ENCODE measurements around the gene VAV1.

DNA sequence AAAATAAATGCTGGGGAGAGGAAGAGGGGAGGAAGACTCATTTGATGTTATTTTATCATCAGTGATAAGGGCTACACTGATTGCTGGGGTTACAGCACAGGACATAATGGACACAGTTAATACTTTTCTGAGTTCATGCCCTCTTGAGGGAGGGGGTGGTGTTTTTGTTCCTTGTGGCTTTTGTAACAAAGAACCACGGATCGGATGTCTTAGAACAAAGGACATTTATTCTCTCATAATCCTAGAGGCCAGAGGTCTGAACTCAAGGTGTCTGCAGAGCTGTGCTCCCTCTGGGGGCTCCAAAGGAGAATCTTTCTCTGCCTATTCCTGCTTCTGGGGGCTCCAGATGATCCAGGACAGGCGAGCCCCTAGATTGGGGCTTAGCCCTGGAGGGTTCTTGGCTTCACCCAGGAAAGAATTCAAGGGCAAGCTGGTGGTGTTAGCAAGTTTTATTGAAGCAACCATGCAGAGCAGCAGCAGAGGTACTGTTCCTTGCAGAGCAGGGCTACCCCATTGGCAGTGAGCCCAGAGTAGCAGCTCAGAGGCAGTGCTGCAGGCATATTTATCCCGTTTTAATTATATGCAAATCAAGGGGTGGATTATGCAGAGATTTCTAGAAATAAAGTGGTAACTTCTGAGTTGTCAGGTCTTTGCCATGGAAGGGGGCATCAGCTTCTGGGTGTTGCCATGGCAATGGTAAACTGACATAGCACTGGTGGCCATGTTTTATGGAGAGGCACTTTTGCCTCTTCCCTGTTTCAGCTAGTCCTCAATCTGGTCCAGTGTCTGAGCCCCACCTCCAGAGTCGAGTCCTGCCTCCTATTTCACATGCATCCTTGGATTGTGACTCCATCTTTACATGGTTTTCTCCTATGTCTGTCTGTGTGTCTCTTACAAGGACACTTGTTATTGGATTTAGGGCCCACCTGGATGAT lies 18.0 kb downstream of the VAV1 start:
- TF ChIP-seq SIN3A (IDR thresholded peaks at IDR 0.05; ENCODE audit: borderline replicate concordance, insufficient read depth, low read depth, low read length) (no peak), CTCF (IDR thresholded peaks at IDR 0.05) (no peak)
